K562 (cell line): Measurements from ENCODE around the gene ECT2. TPM values are rescaled to one million over a fixed set of nuclear protein-coding genes. Genes with fewer than 3 reads are reported as not detected.

Experiments used
- CBFA2T2 ChIP-seq: fragments of 450-650 bp; conservative IDR thresholded peaks from 2 replicates; pipeline ENCODE4 v1.6.1; 2017; ENCODE audit warnings: mild to moderate bottlenecking
- CTBP1 ChIP-seq: fragments of 450-650 bp; IDR thresholded peaks from 2 replicates; pipeline ENCODE4 v1.6.1; 2016; ENCODE audit warnings: borderline replicate concordance
- DPF2 ChIP-seq: fragments of 450-650 bp; IDR thresholded peaks from 2 replicates; pipeline ENCODE4 v1.6.1; 2016
- E2F3 ChIP-seq: fragments of 250-450 bp; sonication (Bioruptor Pico); IDR thresholded peaks from 2 replicates; pipeline ENCODE4 v1.4.0; 2020; ENCODE audit warnings: mild to moderate bottlenecking
- EP300 ChIP-seq: IDR thresholded peaks from 2 replicates; pipeline ENCODE4 v1.6.1; 2012; ENCODE audit warnings: low read length, improper control_type of control experiment
- ESRRA ChIP-seq: fragments of 450-650 bp; IDR thresholded peaks from 2 replicates; pipeline ENCODE4 v1.6.1; 2014; ENCODE audit warnings: low read depth, mild to moderate bottlenecking, moderate library complexity, borderline replicate concordance
- FOXA3 ChIP-seq, 2 experiments: fragments of 450-650 bp in 1 of 2; sonication (generic) in 1 of 2; formaldehyde crosslinking; IDR thresholded peaks in 1 of 2; conservative IDR thresholded peaks in 1 of 2; 2 replicates each; pipeline versions ENCODE4 v1.4.0 to v1.8.0; 2020 to 2022; ENCODE audit warnings: mild to moderate bottlenecking in 2 of 2, missing genetic modification reagents in 1 of 2
- GATAD2B ChIP-seq: fragments of 450-650 bp; IDR thresholded peaks from 2 replicates; pipeline ENCODE4 v1.6.1; 2017; ENCODE audit warnings: mild to moderate bottlenecking, borderline replicate concordance
- KDM4B ChIP-seq, 2 experiments: fragments of 450-650 bp in 1 of 2; sonication (generic) in 1 of 2; IDR thresholded peaks; 2 replicates each; pipeline ENCODE4 v1.6.1; 2016 to 2017; ENCODE audit warnings: borderline replicate concordance in 2 of 2, antibody characterized with exemption in 1 of 2, low read depth in 1 of 2, mild to moderate bottlenecking in 1 of 2
- KDM5B ChIP-seq: fragments of 200-600 bp; sonication (generic); IDR thresholded peaks from 2 replicates; pipeline ENCODE4 v1.6.1; 2012; ENCODE audit warnings: low read depth, mild to moderate bottlenecking, moderate library complexity, low read length, control low read depth, inconsistent platforms; ENCODE audit not compliant: insufficient replicate concordance
- MECOM ChIP-seq: fragments of 250-450 bp; sonication (Bioruptor Pico); IDR thresholded peaks from 2 replicates; pipeline ENCODE4 v1.8.0; 2022; ENCODE audit warnings: inconsistent platforms
- SIRT6 ChIP-seq: IDR thresholded peaks from one replicate; pipeline ENCODE4 v1.6.1; 2012; ENCODE audit warnings: low read depth, mild to moderate bottlenecking, control low read depth, inconsistent platforms, low read length, moderate library complexity
- SMARCB1 ChIP-seq: IDR thresholded peaks from 2 replicates; pipeline ENCODE4 v1.6.1; 2011; ENCODE audit warnings: improper control_type of control experiment, low read depth; ENCODE audit not compliant: insufficient read length
- SOX6 ChIP-seq: fragments of 450-650 bp; IDR thresholded peaks from 2 replicates; pipeline ENCODE4 v1.6.1; 2014; ENCODE audit warnings: mild to moderate bottlenecking
- TEAD4 ChIP-seq, 2 experiments: sonication (generic) in 1 of 2; formaldehyde crosslinking in 1 of 2; IDR thresholded peaks; 2 replicates each; pipeline versions ENCODE4 v1.6.1 to v1.8.0; 2012 to 2022; ENCODE audit warnings: borderline replicate concordance in 1 of 2, inconsistent platforms in 1 of 2, low read length in 1 of 2, mild to moderate bottlenecking in 1 of 2, missing genetic modification reagents in 1 of 2
- ZBED1 ChIP-seq: IDR thresholded peaks from 2 replicates; pipeline ENCODE4 v1.6.1; 2014
- polyA plus RNA-seq, 8 experiments: library from polyadenylated mRNA; depleted of rRNA in 4 of 8; stranded (reverse) in 5 of 8; unstranded in 3 of 8; fragments of >200 nt; fragmentation: Nextera tagmentation in 2 of 8; fragmentation: Illumina TruSeq in 1 of 8; extraction: Ambion mirVana in 2 of 8; extraction: Trizol in 1 of 8; gene quantifications; 2 replicates each; pipeline versions ENCODE4 v1.2.1 to v1.2.3, GENCODE V29; 2011 to 2014; ENCODE audit warnings: inconsistent platforms in 1 of 8, missing spikeins in 1 of 8
- total RNA-seq, 7 experiments: library from RNA; depleted of rRNA in 6 of 7; stranded (reverse); fragments of >200 nt in 6 of 7; fragmentation: Illumina TruSeq in 2 of 7; extraction: Trizol in 2 of 7; gene quantifications; 2 replicates each; pipeline versions ENCODE4 v1.2.1 to v1.2.3, GENCODE V29; 2011 to 2021; ENCODE audit warnings: low replicate concordance in 1 of 7
- TF ChIP-seq, protein P1 (sequence below): conservative IDR thresholded peaks from 2 replicates; pipeline ENCODE4 v1.6.1; 2011; ENCODE audit warnings: low read depth, mild to moderate bottlenecking, low read length; ENCODE audit not compliant: control insufficient read depth
- TF ChIP-seq, protein P2 (sequence below), 2 experiments: IDR thresholded peaks in 1 of 2; conservative IDR thresholded peaks in 1 of 2; 2 replicates each; pipeline ENCODE4 v1.6.1; 2016; ENCODE audit warnings: low read depth in 2 of 2, mild to moderate bottlenecking in 1 of 2, missing compliant biosample characterization in 1 of 2, missing genetic modification characterization in 1 of 2, moderate library complexity in 1 of 2

Gene ECT2
- total and polyA plus RNA-seq, 9 of the 15 experiments (the other 6 are each of a cell fraction or from before 2014, with no cell fraction given): 19.0 to 53.0 (median 36.5) TPM

DNA sequence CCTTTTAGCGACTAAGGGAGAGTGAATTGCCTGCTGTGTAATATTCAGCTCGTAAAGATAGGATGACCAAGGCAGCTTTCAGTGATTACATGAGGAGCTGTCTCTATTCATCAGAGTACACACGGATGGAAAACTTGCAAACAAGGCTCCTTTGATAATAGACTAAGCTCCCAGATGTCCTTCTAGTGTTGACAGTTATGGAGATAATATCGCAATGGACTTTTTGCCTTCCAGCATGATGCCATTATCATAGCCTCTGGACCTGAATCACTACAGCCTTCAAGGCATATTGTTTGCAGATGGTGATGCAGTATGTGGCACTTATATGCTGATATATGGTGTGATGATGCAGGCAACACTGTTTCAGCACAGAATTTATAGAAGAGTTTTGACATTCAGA is 93.9 kb downstream of the ECT2 start (continued):
- no peak for TF ChIP-seq SMARCB1
- peak; percentile 72 for TF ChIP-seq SOX6
- TF ChIP-seq E2F3 (CRISPR knock-in tag): no peak
- TF ChIP-seq GATAD2B: no peak
- peak; percentile 59 for TF ChIP-seq CBFA2T2
- peak; percentile 35; the same call in 1 of the 2 replicates for TF ChIP-seq TEAD4 (IDR thresholded peaks at IDR 0.05; ENCODE audit: low read length)
- no peak for TF ChIP-seq TEAD4 (CRISPR knock-in tag; IDR thresholded peaks at IDR 0.05; ENCODE audit: borderline replicate concordance)
- TF ChIP-seq KDM4B (IDR thresholded peaks at IDR 0.05; ENCODE audit: borderline replicate concordance in 2 of 2, low read depth in 1 of 2): no peak
- TF ChIP-seq ESRRA: peak; percentile 14; the same call in 1 of the 2 replicates
- TF ChIP-seq MECOM (CRISPR knock-in tag): peak; percentile 32; the same call in 1 of the 2 replicates
- TF ChIP-seq, protein P1, sequence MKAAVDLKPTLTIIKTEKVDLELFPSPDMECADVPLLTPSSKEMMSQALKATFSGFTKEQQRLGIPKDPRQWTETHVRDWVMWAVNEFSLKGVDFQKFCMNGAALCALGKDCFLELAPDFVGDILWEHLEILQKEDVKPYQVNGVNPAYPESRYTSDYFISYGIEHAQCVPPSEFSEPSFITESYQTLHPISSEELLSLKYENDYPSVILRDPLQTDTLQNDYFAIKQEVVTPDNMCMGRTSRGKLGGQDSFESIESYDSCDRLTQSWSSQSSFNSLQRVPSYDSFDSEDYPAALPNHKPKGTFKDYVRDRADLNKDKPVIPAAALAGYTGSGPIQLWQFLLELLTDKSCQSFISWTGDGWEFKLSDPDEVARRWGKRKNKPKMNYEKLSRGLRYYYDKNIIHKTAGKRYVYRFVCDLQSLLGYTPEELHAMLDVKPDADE: no peak
- peak; percentile 84 for TF ChIP-seq CTBP1
- TF ChIP-seq, protein P2, sequence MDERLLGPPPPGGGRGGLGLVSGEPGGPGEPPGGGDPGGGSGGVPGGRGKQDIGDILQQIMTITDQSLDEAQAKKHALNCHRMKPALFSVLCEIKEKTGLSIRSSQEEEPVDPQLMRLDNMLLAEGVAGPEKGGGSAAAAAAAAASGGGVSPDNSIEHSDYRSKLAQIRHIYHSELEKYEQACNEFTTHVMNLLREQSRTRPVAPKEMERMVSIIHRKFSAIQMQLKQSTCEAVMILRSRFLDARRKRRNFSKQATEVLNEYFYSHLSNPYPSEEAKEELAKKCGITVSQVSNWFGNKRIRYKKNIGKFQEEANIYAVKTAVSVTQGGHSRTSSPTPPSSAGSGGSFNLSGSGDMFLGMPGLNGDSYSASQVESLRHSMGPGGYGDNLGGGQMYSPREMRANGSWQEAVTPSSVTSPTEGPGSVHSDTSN (CRISPR knock-in tag; IDR thresholded peaks at IDR 0.05; ENCODE audit: low read depth): no peak
- TF ChIP-seq, protein P2 (tag; conservative IDR thresholded peaks at IDR 0.05; ENCODE audit: low read depth): peak; percentile 83
- TF ChIP-seq KDM5B: no peak
- TF ChIP-seq FOXA3 (CRISPR knock-in tag; conservative IDR thresholded peaks at IDR 0.05 in 1 of 2, IDR thresholded peaks at IDR 0.05 in 1 of 2): peak in 1 of 2 experiments; percentile 53; a peak in 1 of 4 replicates
- 0 out of 2 replicates have a peak, but pooled peaks have one; percentile 31 for TF ChIP-seq DPF2
- TF ChIP-seq ZBED1: no peak
- no peak for TF ChIP-seq SIRT6
- TF ChIP-seq EP300: peak; percentile 48; the same call in 1 of the 2 replicates
